ENCODE data around the gene AOPEP.

AOPEP gene

DNA sequence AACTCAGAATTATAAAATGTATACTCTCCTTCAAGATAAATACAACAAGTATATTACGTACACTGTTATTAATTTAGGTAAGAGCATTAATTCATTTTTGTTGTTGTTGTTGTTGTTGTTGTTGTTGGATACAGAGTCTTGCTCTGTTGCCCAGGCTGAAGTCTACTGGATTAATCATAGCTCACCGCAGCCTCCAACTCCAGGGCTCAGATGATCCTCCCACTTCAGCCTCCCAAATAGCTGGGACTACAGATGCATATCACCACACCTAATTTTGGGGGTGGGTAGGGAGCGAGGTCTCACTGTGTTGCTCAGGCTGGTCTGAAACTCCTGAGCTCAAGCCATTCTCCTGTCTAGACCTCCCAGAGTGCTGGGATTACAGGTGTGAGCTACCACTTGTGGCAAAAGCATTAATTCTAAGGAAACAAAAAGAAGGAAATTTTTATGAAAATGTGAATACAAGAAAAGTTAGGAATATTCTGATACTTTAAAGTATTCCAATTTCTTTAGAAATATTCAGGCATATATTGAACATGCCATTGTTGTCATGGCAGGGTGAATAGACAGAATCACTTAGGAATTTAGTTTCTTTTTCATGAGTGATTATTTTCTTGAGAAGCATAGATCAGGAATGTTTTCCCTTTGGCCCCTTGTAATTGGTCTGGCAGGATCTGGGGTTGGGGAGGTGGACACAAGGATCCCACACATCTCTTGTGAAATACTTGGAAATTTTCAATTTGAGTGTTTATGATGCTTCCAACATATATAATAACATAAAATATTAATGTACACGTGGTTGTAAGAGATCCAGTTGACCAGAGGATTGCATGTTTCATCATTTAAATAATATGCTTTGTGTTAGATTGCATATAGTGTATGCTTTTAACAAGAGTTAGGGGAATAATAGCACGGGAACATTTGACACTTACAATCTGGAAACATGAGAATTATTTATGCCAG is 327.4 kb downstream of the AOPEP start:
- DNase-seq: no peak

DNA sequence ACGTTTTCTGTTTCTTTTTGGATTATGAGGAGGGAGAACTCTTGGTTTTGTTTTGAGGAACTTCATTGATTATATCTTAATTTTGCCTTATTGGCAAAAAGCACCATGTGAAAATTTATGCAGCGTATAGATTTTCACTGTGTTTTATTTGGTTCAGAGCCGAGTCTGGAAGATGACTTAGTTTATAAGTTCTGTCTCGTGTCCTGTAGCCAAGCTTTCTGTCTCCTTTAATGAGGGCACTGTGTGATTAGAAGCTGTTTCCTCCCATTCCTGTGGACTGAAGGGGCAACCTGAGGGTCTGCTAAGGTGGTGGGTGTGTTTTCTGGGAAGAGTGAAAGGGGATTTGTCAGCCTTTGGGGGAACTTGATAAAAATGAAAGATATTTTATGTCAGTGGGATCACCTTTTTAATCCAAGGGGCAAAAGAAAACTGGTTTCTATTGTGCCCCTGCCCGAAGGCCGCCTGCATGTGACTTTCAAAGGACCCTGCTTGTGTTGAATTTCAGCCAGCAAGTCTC is 328.9 kb downstream of the AOPEP start:
- DNase-seq: no peak

GRCh38 chr9:95055851-95056551 is 329.5 kb downstream of the AOPEP start:
- no peak for DNase-seq

- DNase-seq: no peak
Observed at GRCh38 chr9:95057101-95057500, 330.6 kb downstream of the AOPEP start.

DNA sequence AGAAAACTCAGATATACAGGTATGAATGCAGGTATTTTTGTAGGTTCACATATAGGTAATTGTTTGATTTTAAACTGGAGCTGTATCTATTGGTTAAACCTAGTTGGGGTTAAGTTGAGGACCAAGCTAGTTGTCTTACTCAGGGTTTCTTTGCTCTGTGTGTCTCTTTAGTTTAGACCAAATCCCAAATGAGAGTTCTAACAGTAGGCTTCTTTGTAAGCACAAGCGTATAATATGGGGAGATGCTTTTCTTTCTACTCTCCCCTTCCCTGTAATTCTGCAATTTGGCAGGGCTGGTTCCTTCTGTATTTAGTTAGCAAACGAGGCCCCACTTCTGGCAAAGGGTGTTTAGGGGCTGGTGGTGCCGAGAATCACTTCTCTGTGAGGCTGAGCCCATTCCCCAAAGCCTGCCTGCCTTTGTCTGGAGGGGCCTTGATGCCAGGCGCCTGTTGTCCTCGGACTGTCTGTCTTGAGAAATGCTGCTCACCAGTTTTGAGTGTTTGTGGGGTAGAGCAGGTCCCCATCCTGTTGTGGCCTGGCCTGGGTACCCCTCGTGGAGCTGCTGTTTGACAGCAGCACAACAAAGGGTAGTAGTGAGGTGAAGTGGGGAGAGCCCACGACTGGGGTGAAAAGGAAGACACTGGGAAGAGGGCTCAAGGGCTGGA is 331.8 kb downstream of the AOPEP start:
- DNase-seq: no peak

DNA sequence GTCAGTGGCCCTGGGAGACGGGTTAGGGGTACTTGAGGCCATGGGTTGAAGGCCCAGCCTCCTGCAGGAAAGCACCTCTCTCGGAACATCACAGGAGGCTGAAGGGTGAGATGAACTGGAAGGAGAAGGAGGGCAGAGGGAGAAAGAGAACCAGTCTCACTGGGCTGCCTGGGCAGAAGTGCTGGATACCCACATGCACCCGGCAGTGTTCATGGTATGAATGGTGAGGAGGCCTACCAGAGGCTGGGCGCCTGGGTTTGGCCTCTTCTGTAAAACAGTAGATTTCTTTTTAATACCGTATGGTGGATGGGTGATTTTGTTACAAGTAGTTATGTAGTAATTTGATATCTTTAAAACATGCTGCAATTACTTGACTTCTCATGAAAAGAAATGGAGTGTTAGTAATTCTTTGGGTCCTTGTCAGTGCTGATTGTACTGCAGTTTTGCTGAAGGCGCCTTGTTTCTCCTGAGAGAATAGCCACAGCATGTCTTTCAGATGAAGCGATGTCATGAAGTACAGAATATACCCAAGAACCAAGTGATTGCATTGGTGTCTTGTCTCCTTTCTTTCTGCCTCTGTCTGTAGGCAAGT is 332.4 kb downstream of the AOPEP start:
- DNase-seq: no peak

- no peak for DNase-seq
Observed at GRCh38 chr9:95060234-95060633, 333.7 kb downstream of the AOPEP start.

DNA sequence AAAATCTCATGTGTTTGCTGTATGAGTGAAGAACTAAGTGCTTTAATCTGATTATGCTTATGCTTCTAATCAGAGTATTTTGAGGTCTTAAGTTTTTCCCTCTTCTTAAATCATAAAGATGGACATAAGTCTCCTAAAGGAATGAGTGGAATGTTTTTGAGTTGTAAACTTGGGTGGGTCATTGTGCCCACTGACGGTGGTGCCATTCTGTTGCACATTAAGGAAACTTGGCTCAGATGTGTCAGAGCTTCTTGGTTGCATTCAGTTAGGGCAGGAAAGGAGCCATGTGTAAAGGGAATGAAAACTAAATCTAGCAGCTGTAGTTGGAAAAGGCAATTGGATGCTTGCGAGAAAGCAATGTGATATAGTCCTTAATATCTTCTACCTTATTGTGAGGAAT is 334.4 kb downstream of the AOPEP start:
- DNase-seq: no peak

GRCh38 chr9:95061916-95062595 is 335.6 kb downstream of the AOPEP start:
- DNase-seq: no peak

- DNase-seq: no peak
Observed at GRCh38 chr9:95062596-95063065, 336.1 kb downstream of the AOPEP start.

DNA sequence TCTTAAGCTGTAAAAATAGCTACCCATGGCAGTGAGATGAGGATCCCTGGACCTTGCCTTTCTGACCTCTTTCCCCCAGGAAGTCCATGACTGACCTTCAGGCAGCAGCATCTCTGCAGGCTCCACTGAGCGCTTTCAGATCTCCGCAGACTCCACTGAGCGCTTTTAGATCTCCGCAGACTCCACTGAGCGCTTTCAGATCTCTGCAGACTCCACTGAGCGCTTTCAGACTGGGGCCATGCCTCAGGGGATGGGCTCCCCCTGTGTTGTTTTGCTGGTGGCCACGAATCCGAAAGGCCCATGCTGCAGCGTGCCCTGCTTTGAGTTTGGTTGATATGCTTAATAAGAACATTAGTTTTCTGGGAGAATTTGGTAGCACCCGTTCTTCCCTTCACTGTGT is 336.8 kb downstream of the AOPEP start:
- DNase-seq: no peak

DNA sequence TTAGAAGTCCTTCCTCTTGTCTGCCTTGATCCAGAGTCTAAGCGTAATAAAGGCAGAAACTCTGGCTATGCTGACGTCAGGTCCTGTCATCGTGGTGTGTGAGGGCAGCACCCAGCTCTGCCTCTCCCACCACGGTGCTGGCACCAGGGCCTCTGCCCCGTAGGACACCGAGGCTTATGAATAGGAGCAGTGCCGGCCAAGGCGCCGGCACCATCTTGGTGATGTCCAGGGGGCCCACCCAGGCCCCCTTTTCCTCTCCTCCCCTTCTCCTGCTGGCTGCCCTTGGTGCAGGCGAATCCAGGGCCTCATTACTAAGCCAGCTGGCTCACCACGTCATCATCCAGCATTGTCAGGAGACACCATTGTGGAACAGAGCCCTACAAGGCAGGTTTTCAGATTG is 338.7 kb downstream of the AOPEP start:
- DNase-seq: no peak

GRCh38 chr9:95067057-95067456 is 340.6 kb downstream of the AOPEP start:
- no peak for DNase-seq

- no peak for DNase-seq
Observed at GRCh38 chr9:95067897-95068296, 341.4 kb downstream of the AOPEP start.

DNA sequence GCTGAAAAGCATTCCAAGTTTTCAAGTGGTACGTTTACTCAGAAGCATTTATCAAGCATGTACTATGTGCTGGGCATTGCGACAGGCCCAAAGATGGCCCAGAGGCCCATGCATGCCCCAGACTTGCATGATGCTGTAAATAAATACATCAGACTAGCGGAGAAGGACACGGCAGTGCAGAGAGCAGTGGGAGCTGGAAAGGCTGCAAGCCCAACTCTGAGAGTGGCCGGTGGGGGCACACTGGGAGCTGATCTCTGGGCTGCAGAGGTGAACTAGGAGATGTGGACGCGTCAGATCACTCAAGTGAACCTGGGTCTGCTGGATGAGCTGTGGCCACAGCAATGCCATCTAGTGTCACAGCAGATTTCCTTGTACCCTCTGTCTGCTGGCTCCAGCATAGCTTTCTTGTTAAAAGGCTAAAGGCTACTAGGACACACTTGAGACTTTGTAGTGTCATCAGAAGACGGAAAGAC is 344.1 kb downstream of the AOPEP start:
- DNase-seq: no peak

DNA sequence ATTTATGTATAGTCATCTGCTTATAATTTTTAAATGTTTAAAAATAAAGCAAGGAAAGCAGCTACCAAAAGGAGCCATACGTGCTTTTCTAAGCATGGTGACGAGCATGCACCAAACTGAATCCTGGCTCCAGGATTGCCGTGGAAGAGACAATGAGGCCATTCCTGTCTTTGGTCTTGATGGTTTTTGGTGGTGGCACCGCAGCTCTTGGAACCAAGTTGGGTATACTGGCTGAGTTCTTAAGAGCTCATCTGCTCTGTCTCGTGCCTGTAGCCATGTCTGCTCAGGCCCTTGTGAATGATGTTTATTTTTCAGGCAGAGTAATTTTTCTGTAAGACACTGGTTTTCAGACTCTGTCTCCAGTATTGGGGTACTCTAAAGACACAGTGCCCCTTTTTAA is 345.0 kb downstream of the AOPEP start:
- no peak for DNase-seq

DNA sequence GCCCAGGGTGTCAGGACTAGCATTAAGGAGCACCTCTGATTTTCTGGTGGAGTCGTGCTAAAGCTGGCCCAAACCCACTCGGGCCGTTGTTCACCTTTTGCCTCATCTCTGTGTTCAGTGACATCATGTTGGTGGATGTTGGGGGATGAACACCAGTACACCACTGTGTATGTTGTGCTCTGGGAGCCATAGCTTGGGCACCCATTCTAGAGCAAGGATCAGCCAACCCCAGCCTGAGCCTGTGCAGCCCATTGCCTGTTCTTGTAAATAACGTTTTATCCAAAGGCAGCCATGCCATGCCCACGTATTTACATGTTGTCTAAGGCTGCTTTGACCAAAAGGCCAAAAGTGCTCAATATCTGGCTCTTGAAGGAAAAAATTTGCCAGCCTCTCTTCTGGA is 345.4 kb downstream of the AOPEP start:
- no peak for DNase-seq

GRCh38 chr9:95073042-95073607 is 346.6 kb downstream of the AOPEP start:
- no peak for DNase-seq

GRCh38 chr9:95073918-95074317 is 347.4 kb downstream of the AOPEP start:
- no peak for DNase-seq

DNA sequence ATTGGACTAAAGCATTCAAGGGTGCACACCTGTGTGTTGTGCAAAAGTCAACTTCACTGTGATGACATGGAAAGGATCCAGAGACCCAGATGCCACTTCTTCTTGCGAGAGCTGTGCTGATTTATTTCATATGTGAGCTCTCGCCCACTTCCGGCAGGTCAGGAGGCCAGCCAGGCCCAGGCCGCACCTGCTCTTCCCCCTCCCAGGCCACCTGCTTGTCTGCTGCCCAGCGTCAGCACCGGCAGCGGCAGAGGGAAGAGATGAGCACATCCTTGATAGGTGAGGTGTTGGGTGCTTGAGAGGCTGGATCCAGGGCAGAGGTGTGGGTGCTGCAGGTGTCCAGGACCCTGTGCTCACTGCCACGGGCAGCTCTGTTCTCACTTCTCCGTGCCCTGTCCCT is 348.1 kb downstream of the AOPEP start:
- DNase-seq: no peak

DNA sequence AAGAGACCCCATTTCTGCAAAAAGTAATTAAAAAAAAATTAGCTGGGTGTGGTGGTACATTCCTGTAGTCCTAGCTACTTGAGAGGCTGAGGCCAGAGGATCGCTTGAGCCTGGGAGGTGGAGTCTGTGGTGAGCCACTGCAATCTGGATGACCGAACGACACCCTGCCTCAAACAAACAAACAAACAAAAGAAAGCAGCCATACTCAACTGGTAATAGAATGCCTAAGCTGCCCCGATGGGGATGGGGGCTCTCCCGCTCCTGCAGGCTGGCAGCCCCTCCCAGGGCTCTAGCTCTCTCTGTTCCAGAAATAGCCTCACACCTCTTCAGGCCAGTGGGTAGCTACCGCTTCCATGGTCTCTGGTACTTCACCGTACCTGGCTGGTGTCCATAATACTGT is 349.2 kb downstream of the AOPEP start:
- no peak for DNase-seq

GRCh38 chr9:95076696-95077052 is 350.2 kb downstream of the AOPEP start:
- no peak for DNase-seq
